Dendritic cell treated with granulocyte-macrophage colony-stimulating factor and Interleukin-4, amounts not matched to agents 40 ng/mL and 50 ng/mL, for 4 days (primary cell): Measurements from ENCODE around the gene TOP3B.
"Not testable (repeated sequence)": the region's sequence is repeated elsewhere in the genome, so short reads cannot be mapped to it uniquely, and the experiment has no call there.

Experiments used
- H3K27ac Mint-ChIP-seq: one replicate; pipeline ENCODE4 v1.8.0; 2022; ENCODE audit warnings: mild to moderate bottlenecking, mixed read lengths
- H3K27me3 Mint-ChIP-seq: one replicate; pipeline ENCODE4 v1.8.0; 2022; ENCODE audit warnings: mild to moderate bottlenecking, mixed read lengths
- H3K36me3 Mint-ChIP-seq: one replicate; pipeline ENCODE4 v1.8.0; 2022; ENCODE audit warnings: low read depth, mixed read lengths
- H3K4me1 Mint-ChIP-seq: one replicate; pipeline ENCODE4 v1.8.0; 2022; ENCODE audit warnings: low read depth, mixed read lengths
- H3K4me3 Mint-ChIP-seq: one replicate; pipeline ENCODE4 v1.8.0; 2022; ENCODE audit warnings: mild to moderate bottlenecking, moderate library complexity, mixed read lengths
- H3K9me3 Mint-ChIP-seq: one replicate; pipeline ENCODE4 v1.8.0; 2022; ENCODE audit warnings: mixed read lengths
- intact Hi-C: fragments of 100-400 bp; cut with micrococcal nuclease; formaldehyde crosslinking; loops from one replicate; pipeline ENCODE4 v1.15.0; 2022

The TOP3B gene

GRCh38 chr22:21944871-21945270 is 37.7 kb downstream of the TOP3B start:
- Mint-ChIP-seq H3K4me3 (no peak overlapping the region), H3K27ac (peak overlapping the region; percentile 100), H3K9me3 (no peaks in the 10 kb centered on the region), H3K36me3 (peaks cover 93% of the 10 kb centered on the region), H3K4me1 (peaks cover 98% of the 10 kb centered on the region), H3K27me3 (no peaks in the 10 kb centered on the region)
- intact Hi-C loops = no loop called here

DNA sequence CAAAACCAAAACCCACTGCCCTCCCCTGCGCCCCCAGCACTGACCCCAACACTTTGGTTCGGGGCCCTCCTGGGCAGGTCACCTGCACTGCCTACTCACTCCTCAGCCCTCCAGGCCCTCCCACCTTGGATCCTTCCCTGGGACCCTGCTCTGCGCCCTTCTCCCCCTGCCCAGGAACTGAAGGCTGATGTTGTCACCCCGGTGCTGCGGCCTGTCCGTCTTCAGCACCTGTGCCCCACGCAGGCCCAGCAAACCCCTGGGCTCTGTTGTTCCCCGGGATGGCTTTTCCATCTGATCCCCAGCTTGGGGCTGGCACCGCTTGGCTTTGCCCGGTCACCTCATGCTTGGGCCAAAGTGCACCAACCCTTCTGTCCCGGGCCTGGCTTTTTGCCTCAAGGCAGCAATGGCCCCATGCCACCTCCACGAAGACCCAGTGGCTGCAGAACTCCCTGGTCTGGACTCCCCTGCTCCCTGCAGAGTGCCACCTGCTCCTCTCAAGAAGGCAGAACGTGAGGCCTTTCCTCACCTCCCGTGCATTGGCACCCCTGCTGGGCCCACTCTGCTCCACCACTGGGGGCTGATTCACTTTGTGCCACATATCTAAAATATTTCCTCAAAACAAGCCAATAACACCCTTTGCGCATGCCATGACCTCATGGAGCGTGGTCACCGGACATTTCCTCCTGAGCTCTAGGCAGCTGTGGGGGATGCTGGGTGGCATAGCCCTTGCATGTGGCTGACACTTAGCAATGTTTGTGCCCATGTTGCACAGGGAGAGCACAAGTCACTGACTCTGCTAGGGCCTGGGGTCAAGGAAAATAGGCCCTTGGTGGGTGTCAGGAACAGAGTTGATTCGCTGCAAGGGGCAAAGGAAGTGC is 38.8 kb downstream of the TOP3B start:
- Mint-ChIP-seq H3K4me1 (peaks cover 98% of the 10 kb centered on the region), H3K27ac (peak overlapping the region; percentile 100)
- intact Hi-C loops = no loop called here

GRCh38 chr22:21942407-21943343 is 39.9 kb downstream of the TOP3B start:
- intact Hi-C loops = loop anchor here (1.0 kb wide), 1 partner anchor 8 kb away; no protein-coding TSS in a partner anchor
- H3K9me3 Mint-ChIP-seq = no peaks in the 10 kb centered on the region
- H3K36me3 Mint-ChIP-seq = peaks cover 96% of the 10 kb centered on the region
- no peak overlapping the region for H3K4me3 Mint-ChIP-seq
- peaks cover 98% of the 10 kb centered on the region for H3K4me1 Mint-ChIP-seq
- peak overlapping the region; percentile 100 for H3K27ac Mint-ChIP-seq
- H3K27me3 Mint-ChIP-seq = no peaks in the 10 kb centered on the region

More for the DNA sequence above, 38.8 kb downstream of the TOP3B start:
- Mint-ChIP-seq H3K27me3 (no peaks in the 10 kb centered on the region), H3K4me3 (no peak overlapping the region), H3K9me3 (no peaks in the 10 kb centered on the region), H3K36me3 (peaks cover 96% of the 10 kb centered on the region)

DNA sequence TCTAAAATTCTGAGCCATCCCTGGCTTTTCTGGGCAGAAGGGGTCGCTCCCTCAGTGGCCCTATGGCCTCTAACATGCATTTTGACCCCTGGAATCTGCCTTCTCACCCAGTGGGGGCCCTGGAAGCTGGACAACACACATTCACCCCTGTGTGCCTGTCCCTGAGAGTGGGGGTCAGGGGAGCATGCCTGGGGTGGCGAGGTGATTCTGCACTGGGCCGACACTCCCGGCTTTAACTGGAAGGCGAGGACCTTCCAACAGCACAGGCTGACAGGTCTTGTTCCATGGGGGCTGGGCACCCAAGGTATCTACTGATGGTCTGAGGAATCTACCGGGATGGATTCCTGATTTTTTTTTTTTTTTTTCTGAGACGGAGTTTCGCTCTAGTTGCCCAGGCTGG is 40.7 kb downstream of the TOP3B start:
- intact Hi-C loops = loop anchor here (1.0 kb wide), 1 partner anchor 8 kb away; no protein-coding TSS in a partner anchor
- Mint-ChIP-seq H3K36me3 (peaks cover 96% of the 10 kb centered on the region), H3K4me3 (no peak overlapping the region), H3K27me3 (no peaks in the 10 kb centered on the region), H3K27ac (peak overlapping the region; percentile 100), H3K9me3 (no peaks in the 10 kb centered on the region), H3K4me1 (peaks cover 98% of the 10 kb centered on the region)

GRCh38 chr22:21940521-21940920 is 42.1 kb downstream of the TOP3B start:
- peaks cover 89% of the 10 kb centered on the region for H3K36me3 Mint-ChIP-seq
- H3K4me3 Mint-ChIP-seq = peak overlapping the region; percentile 80
- no peaks in the 10 kb centered on the region for H3K27me3 Mint-ChIP-seq
- intact Hi-C loops = no loop called here
- peak overlapping the region; percentile 100 for H3K27ac Mint-ChIP-seq
- peaks cover 100% of the 10 kb centered on the region for H3K4me1 Mint-ChIP-seq
- no peaks in the 10 kb centered on the region for H3K9me3 Mint-ChIP-seq

DNA sequence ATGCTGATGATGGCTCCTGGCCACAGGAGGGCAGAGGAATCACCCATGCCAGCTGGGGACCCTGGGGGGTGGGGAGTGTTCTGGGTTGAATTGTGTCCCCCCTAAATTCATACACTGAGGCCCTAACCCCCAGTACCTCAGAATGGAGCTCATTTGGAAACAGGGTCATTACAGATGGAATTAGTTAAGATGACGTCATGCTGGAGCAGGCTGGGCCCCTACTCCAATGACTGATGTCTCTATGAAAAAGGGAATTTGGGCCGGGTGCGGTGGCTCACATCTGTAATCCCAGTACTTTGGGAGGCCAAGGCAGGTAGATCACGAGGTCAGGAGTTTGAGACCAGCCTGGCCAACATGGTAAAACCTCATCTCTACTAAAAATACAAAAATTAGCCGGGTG is 42.7 kb downstream of the TOP3B start:
- Mint-ChIP-seq H3K4me3 (peak overlapping the region; percentile 80), H3K27ac (peak overlapping the region; percentile 100), H3K36me3 (peaks cover 89% of the 10 kb centered on the region), H3K4me1 (peaks cover 94% of the 10 kb centered on the region)
- intact Hi-C loops = loop anchor here (5.0 kb wide), 2 partner anchors 73 to 228 kb away; partner anchors contain the start of gene MAPK1
- H3K27me3 Mint-ChIP-seq, H3K9me3 Mint-ChIP-seq: not testable (repeated sequence)

DNA sequence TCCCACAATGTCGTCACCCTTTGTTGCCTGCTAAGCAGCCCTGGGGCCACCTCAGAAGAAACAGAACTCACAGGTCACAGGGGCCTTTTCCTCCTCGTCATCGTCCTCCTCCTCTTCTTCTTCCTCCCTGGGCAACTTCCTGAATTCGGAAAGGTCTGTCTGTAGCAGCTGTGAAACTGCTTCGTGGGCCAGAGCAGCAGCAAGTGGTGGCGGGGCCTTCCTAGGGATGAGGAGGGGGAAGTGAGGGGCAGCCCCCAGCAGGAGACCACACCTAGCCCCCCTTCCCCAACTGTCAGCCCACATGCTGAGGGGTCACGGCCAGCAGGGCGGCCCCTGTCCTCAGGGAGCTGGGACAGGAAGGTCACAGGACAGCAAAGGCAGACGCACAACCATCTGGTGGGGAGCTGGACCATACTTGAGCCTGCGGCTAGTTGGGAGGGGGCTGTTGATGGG is 43.1 kb downstream of the TOP3B start:
- intact Hi-C loops = loop anchor here (5.0 kb wide), 2 partner anchors 72 to 227 kb away; partner anchors contain the start of gene MAPK1
- Mint-ChIP-seq H3K9me3 (no peaks in the 10 kb centered on the region), H3K4me1 (peaks cover 89% of the 10 kb centered on the region), H3K36me3 (peaks cover 89% of the 10 kb centered on the region), H3K27ac (peak overlapping the region; percentile 100), H3K4me3 (peak overlapping the region; percentile 80), H3K27me3 (no peaks in the 10 kb centered on the region)

DNA sequence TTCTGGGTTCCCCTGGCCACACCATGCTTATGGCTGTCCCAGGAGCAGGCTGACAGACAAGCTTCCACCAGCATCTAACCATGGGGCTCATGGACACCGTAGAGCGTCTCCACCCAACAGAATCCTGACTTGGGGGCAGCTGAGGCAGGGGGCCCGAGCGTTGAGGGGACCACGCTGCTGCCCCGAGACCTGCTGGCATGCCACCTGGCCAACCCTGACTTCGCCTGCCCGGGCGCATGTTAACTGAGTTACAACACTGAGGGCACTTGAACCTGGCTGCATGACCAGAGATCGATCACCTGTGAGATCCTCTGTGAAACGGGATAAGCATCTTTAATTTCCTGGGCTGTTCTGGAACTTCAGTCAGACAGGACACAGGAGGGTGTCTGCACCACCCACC is 43.7 kb downstream of the TOP3B start:
- no peaks in the 10 kb centered on the region for H3K27me3 Mint-ChIP-seq
- intact Hi-C loops = loop anchor here (1.0 to 5.0 kb wide), 4 partner anchors 13 to 227 kb away; partner anchors contain the start of genes MAPK1, PPM1F and YPEL1
- H3K9me3 Mint-ChIP-seq = no peaks in the 10 kb centered on the region
- H3K4me1 Mint-ChIP-seq = peaks cover 84% of the 10 kb centered on the region
- H3K36me3 Mint-ChIP-seq = peaks cover 89% of the 10 kb centered on the region
- H3K4me3 Mint-ChIP-seq = peak overlapping the region; percentile 80
- H3K27ac Mint-ChIP-seq = peak overlapping the region; percentile 100

DNA sequence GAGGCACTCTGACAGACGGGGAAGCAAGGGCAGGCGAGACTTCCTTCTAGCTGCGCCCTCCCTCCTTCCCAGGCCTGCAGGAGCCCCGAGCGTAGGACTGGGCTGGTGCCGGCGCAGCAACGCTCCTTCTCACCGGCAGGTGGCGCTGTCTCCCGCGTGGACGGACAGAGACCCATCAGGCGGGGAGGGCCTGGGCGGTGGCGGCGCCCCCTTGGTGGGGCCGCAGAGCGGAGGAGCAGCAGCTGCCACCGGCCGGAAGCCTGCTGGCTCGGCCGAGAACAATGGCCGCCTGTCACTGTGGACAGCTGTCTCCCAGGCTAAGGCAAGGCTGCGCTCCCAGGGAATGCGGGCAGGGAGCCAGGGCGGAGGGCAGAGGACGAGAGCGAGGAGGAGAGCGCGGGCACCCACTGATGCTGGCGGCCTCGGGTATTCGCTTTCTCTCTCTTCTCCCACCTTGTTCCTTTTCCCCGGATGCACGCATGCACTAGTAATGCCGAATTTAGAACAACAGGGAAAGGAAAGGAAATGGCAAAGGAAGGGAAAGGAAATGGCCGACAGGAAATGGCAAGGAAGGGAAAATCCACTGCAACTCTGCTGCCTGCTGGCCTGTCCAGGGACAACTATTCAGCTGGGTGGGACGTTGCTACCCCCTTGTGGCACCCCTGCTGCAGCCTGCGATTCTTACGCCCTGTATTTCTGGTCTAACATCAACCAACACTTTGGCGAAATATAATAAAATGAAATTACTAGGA is 44.3 kb downstream of the TOP3B start:
- no peaks in the 10 kb centered on the region for H3K9me3 Mint-ChIP-seq
- H3K27ac Mint-ChIP-seq = peak overlapping the region; percentile 100
- peaks cover 77% of the 10 kb centered on the region for H3K4me1 Mint-ChIP-seq
- H3K27me3 Mint-ChIP-seq = no peaks in the 10 kb centered on the region
- intact Hi-C loops = loop anchor here (1.0 to 5.0 kb wide), 4 partner anchors 14 to 226 kb away; partner anchors contain the start of genes MAPK1, PPM1F and YPEL1
- peaks cover 89% of the 10 kb centered on the region for H3K36me3 Mint-ChIP-seq
- peak overlapping the region; percentile 80 for H3K4me3 Mint-ChIP-seq

- intact Hi-C loops = loop anchor here (1.0 to 5.0 kb wide), 5 partner anchors 15 to 225 kb away; partner anchors contain the start of genes MAPK1, PPM1F and YPEL1
- Mint-ChIP-seq H3K4me1 (peaks cover 72% of the 10 kb centered on the region), H3K27ac (peak overlapping the region; percentile 100), H3K36me3 (peaks cover 89% of the 10 kb centered on the region), H3K9me3 (no peaks in the 10 kb centered on the region), H3K4me3 (peak overlapping the region; percentile 80), H3K27me3 (no peaks in the 10 kb centered on the region)
Observed at GRCh38 chr22:21937821-21938070, 44.8 kb downstream of the TOP3B start.

DNA sequence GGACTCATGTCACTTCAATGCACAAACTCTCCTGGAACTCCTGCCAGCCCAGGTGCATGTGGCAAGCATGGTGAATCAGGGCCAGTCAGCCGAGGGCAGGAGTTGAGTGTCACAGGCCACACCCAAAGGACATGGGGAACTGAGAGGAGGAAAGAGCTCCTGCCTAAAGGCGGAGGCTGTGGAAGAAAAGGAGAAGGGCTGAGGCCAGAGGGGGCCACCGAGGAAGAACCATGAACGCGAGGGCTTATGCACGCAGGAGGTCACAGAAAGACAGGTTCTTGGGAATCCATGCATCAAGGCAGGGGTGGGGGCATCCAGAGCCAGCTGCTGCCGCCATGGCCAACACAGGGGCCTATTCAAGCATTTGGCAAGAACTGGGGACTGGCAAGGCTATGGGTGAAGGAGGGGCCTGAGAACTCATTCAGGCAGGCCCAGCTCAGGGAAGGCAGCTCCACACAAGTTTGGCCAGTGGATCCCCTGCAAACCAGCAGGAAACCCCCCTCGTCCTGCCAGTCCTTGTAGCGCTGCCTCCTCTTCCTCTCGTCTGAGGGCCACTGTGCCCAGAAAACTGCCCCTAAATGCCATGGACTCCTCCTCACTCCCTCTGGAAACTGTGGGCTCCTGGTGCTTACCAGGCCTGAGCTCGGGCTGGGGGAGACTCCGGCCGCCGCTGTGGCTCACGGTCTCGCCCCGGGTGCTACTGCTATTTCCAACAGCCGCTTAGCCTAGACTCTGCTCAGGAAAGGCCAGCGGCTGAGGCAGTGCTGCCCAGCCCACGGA is 45.4 kb downstream of the TOP3B start:
- Mint-ChIP-seq H3K4me1 (peaks cover 67% of the 10 kb centered on the region), H3K27ac (peak overlapping the region; percentile 100), H3K4me3 (peak overlapping the region; percentile 80), H3K27me3 (no peaks in the 10 kb centered on the region), H3K36me3 (peaks cover 91% of the 10 kb centered on the region), H3K9me3 (no peaks in the 10 kb centered on the region)
- intact Hi-C loops = loop anchor here (2.0 to 5.0 kb wide), 3 partner anchors 70 to 225 kb away; partner anchors contain the start of gene MAPK1

DNA sequence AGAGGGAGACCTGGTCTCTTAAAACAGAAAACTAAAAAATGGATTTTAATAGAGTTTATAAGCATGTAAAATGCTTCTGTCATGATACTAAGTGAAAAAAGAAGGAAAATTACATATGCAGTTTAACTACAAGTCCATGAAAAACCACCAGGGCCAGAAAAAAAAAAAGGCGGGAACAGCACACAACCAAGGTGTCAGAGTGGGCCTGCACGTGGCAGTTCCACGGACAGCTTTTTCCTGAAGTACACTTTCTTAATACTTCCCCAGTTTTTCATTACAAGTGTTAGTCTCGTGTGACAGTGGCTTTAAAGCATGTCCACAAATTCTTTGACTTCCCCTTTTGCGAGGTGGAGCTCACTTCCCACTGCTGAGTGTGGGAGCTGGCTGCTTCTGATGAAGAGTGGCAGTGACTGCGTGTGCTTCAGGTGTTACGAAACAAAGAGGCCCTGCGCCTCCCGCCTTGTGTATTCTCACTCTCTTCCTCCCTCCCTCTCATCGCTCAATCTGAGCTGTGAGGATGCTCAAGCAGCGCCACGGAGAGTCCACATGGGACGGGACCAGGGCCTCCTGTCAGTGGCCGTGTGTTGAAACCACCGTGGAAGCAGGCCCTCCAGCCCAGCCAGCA is 46.3 kb downstream of the TOP3B start:
- Mint-ChIP-seq H3K9me3 (no peaks in the 10 kb centered on the region), H3K27me3 (no peaks in the 10 kb centered on the region), H3K36me3 (peaks cover 92% of the 10 kb centered on the region), H3K4me1 (peaks cover 57% of the 10 kb centered on the region), H3K27ac (peak overlapping the region; percentile 100), H3K4me3 (no peak overlapping the region)
- intact Hi-C loops = loop anchor here (2.0 to 5.0 kb wide), 3 partner anchors 69 to 224 kb away; partner anchors contain the start of gene MAPK1
